ENCODE results near the gene PDGFB.

PDGFB gene

GRCh38 chr22:39239561-39240423, 5.0 kb downstream of the PDGFB start:
- DNase-seq (ENCODE audit: low spot score), result no peak

DNA sequence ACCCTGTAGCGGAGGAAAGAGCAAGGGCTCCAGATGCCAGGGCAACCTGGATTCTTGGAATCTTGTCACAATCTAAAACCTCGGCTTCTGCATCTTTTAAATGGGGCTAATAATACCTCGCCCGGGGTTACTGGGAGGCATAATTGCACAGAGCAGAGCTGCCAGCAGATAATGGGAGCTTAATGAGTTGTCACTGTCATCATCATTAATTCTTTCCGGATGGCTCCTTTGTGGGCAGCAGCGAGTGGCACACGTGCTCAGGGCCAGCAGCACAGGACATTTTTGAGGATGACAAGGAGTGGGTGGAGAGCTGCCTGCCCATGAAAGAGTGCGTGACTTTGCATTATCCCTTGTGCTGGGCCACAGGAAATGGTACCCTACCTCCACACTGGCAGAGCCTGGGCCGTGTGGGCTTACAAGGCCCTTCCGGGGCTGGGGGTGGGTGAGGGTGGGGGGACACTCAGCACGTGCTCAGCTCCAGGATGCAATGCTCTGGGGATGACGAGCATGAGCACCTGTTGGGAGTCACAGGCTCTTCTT, 5.7 kb downstream of the PDGFB start:
- DNase-seq (ENCODE audit: low spot score), result no peak

DNA sequence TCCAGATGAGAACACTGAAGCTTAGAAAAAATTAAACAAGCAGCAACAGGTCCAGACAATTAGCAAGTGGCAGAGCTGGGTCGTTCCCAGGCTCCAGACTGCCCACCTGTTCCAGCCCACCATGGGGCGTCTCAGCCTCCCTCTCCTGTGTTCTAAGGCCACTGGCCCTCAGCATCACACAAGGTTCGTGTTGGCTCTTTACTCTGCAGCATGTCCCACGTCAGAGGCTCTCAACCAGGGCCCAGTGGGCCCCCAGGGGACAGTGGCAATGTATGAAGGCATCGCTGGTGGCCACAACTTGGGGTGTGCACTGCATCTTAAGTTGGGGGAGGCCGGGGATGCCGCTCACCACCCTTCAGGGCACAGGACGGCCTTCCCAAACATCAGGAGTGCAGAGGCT, 6.2 kb downstream of the PDGFB start:
- DNase-seq (ENCODE audit: low spot score), result no peak

- DNase-seq (ENCODE audit: low spot score), result no peak
These were observed 6.7 kb downstream of the PDGFB start for GRCh38 chr22:39238101-39238466.

- DNase-seq (ENCODE audit: low spot score), result no peak
These were observed 7.3 kb downstream of the PDGFB start for GRCh38 chr22:39237318-39238100.

DNA sequence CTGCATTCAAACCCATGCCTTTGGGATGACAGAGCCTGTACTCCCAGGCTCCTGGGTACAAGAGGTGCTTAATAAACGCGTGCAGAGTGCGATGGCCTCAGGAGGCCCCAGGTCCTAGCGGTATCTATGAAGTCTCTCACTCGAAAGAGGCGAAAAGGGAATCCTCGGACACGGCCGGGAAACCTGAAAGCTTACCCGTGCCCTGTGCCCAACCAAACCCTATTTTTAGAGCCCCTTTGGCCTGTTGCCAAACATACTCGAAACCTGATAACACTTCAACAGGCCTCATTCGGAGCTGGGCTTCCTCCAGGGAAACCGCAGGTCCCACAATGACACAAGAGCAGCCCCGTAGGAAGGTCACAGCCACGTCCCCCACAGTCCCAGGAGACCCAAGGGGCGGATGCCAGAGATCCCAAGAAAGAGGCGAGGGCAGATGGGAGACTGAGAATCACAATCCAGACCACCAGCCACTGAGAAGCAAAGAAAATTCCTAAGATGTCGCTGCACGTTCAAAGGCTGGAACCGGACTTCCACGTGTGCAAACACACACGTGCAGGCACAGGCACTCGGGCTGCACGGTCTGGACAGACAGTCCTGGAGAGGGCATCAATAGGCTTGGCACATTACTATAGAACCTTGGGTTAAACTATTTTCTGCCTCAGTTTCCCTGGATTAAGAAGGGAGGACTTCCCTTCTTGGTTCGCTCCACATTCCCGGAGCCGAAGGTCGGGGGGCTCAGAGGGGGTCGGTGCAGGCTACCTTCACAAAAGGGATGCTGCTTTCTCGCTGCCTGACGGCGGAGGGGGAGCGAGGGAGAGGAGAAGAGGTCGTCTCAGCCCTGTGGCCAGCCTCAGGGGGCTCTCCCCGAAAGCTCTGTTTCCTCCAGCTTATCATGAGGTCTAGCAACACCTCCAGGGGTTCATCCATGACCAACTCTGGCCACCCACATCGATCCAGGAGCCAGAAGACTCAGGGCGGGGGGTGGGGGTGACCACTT, 8.2 kb downstream of the PDGFB start:
- peak; percentile 15 for DNase-seq (ENCODE audit: low spot score)

DNA sequence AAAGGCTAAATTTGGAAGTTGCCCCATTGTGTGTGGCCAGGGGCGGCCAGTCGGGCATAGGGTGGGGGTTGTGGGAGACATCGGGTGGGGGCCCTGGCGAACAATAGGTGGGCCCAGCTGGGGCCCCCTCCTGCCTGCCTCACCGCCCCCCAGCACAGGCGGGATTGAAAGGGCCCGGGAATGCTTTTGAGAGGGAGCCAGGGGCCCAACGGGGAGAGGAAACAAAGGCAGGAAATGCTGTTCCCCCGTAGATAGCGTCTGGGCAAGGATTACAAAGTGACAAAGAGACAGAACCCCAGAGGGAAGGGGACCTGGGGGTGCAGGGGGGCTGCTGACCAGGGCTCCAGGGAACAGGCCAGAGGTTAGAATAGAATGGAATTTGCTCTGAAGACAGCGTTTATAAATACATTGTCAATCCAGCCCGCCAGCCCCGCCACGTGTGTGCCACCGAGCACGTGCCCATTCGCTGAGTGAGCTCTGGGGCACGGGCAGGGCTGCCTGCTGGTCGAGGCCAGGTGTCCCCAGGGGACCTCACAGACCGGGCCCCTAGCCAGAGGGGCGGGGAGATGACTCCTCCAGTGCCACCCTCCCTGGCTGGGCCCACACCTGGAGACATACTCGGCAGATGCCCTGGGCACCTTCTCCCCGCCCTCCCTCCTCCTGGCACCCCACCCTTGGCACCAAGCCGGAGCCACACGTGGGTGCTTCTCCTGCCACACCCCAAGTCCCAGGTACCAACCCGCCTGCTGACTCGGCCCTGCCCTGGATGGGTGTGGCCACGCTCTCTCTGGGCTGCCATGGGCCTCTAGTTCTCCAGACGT, 9.7 kb downstream of the PDGFB start:
- DNase-seq (ENCODE audit: low spot score), result peak; percentile 13

DNA sequence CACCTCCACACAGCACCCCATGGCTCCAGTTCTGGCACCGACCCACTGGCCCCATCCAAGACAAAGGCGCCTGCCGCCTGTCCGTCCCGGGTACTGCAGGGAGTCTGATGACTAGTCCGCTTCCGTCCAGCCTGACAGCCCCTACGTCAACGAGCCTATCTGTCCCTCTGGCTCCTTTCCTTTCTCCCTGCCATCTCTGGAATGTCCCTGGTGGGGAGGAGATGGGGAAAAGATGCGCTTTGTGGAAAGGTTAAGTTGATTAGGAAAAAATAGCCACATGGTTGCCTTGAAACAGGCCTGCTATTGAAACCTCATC, 10.4 kb downstream of the PDGFB start:
- DNase-seq (ENCODE audit: low spot score), result no peak

DNA sequence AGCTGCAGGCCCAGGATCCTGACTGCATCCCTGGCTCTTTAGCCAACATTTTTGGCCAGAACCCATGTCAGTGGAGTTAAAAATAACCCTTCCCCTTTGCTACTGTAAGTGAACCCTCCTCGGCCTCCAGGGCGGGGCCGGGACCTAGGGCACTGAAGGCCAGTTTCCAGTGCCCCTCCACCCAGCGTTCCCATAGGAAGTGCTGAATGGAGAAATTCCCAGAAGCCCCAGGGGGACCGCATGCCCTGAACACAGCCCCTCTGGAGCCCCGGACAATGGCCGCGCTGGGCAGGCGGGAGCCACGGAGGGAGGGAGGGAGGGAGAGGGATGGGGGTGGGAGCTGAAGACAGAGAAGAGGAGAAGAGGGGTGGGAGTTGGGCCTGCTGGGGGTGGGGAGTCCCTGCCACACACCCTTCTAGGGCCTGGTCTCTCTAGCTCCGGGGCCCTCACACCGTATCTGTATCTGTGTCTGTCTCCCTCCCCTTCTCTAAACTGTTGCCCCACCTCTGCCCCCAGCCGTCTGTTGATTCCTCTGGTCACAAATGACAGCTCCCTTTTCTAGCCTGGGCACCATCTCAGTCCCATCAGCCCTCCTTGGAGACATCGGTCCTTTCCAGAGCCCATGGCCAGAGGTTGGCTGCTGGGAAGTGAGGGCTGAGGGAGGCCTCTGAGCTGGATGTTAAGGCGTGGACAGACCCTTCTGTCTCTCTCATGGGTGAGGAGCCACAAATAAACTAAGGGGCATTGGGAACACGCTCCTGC, 10.9 kb downstream of the PDGFB start:
- DNase-seq (ENCODE audit: low spot score), result no peak

DNA sequence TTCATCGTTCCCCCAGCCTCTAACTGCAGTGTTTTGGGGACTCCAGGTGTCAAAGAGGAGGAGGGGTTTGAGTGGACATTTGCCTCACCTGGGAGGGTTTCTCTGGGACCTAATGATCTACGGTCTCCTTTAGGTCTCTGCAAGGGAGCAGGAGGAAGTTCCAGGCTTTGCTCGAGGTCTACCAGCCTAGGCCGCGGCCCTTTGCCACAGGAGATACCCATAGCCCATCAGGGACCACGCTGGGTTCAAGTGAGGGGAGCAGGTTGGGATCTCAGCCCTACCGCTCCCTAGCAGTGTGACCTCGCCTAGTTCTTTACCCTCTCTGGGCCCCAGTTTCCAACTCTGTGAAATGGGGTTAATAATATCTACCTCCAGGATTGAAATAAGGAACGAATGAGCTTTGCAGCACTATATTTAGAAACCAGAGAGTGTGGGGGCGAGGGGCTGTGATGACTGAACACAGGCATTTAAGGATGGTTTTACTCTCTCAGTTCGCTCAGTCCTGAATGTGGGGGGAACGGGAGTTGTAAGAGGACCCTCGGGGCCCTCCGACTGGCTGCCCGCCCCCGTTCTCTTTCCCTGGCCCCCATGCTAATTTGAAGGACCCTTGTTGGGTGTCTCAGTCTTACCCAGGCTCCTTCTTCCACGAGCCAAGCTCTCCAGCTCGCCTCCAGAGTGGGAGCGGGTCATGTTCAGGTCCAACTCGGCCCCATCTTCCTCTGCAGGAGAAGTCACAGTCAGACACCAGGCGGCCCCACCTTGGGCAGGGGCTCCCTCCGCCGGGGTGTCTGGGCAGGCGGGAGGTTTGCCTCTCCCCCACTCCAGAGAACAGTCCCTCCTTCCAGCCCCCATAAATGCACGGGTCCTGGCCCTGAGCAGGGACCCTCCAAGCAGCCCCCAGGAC, 11.7 kb downstream of the PDGFB start:
- DNase-seq (ENCODE audit: low spot score), result no peak

DNA sequence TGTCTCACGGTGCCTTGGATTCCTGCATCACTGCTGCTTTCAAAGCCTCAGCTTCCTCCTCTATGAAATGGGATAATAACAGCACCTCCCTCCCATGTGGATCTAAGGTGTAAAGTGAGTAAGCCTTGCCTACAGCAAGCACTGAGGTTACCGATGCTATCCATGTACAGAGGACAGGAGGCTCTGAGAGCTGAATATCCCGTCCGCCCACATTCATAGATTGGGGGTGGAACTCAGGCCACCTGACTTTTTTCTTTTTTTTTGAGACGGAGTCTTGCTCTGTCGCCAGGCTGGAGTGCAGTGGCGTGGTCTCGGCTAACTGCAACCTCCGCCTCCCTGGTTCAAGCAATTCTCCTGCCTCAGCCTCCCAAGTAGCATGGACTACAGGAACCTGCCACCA, 12.5 kb downstream of the PDGFB start:
- no peak for DNase-seq (ENCODE audit: low spot score)

DNA sequence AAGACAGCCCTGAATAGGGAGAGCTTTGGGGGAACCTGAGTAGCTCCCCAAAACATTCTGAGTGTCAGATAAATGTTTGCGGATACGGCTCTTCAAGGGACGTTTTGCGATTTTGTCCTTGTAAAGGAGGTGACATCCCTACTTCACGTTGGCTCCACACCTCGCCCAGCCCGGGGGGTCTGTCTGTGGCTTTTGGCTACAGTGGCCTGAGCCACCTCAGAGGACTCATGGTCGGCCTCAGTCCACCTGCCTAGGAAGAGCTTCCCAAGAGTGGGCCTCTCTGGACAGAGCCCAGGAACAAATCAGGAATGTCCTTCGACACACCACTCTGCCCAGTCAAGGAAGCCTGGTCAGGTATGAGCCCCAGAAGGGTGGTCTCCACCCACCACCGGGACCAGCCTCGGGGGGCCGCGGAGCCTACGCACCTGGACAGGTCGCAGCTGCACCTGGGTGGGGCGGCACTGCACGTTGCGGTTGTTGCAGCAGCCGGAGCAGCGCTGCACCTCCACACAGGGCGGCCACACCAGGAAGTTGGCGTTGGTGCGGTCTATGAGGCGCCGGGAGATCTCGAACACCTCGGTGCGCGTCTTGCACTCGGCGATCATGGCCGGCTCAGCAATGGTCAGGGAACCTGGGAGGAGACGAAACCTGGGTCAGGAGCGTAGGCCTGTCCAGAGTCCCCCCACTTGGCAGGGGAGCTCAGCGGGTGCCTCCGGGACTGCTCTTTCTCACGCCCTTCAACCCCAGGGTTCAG, 13.4 kb downstream of the PDGFB start:
- DNase-seq (ENCODE audit: low spot score), result no peak

DNA sequence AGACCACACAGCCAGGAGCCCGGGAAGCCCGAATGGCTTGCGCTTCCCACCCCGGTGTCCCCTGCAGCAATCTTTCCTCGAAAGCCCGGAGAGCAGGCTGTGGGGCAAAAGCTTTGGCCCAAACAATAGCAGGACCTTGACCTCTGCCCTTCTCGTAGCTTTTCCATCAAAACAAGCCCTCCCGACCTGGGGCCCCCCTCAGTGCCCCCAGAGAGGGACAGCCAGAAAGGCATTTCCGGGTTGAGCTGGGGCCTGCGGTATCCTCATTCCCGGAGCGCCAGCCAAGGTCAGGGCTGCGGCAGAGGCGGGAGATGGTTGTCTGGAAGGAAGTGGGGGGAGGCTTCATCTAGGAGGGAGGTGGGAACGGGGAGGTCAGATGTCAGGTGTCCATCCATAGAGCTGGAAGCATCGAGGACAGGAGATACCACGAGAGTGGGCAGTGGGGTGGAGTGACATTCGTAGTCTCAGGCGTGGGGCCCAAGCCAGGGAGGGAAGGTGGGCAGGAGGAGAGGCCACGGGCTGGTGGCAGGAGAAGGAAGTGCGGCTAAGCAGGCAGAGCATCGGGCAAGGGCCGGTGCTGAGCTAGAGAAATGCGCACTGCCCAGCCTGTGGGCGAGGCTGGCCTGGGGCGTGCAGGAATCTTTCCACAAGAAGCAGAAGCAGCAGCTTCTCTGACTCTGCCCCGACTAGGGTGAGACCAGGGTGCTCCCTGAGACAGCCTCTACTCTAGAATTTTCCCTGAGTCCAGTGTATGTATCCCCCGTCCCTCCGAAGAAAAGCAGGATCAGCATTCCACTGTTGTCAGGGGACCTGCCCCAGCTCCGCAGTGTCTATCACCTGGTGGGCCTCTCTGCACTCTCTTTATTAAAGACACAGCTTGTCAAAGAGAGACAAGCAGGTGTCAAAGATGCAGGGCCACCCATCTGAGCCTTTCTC, 14.3 kb downstream of the PDGFB start:
- DNase-seq (ENCODE audit: low spot score), result no peak

DNA sequence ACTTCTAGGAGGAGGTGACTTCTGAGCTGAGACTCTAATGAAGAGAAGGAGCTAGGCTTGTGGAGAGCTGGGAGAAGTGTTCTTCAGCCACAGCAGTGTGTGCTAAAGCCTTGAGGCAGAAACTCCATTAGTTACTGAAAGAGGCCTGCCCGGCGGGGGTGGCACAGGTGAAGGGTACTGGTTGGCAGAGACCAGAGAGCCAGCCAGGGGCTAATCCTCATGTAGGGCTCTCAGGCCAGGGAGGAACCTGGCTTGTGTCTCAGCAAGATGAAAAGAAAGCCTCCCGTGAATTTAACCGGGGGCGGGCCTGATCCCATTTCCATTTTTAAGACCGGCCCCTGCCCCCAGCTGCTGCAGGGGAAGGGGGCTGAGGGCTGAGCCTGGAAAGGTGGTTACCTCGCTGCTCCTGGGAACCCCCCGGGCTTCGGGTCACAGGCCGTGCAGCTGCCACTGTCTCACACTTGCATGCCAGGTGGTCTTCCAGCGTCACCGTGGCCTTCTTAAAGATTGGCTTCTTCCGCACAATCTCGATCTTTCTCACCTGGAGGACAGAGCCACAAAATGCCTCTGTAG, 15.0 kb downstream of the PDGFB start:
- DNase-seq (ENCODE audit: low spot score), result no peak

DNA sequence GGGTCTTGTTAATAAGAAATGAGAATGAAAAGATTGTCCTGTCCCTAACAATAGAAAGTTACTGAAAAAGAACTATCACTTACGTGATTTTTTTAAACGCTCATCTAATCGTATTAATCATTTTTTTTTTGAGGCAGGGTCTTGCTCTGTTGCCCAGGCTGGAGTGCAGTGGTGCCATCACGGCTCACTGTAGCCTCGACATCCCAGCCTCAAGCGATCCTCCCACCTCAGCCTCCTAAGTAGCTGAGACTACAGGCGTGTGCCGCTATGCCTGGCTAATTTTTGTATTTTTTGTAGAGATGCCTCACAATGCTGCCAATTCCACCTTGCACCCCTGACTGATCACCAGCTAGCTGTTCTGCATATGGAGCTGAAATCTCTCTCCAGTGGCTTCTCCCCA, 15.7 kb downstream of the PDGFB start:
- DNase-seq (ENCODE audit: low spot score), result no peak

- no peak for DNase-seq (ENCODE audit: low spot score)
These were observed 17.1 kb downstream of the PDGFB start for GRCh38 chr22:39227542-39228272.
